H9 (cell line): ENCODE measurements around the gene HNRNPH2. TPM values are rescaled to one million over a fixed set of nuclear protein-coding genes. Genes with fewer than 3 reads are reported as not detected.

ENCODE experiments used
- DNase-seq: peaks from one replicate; pipeline ENCODE4 v3.0.0-alpha.2; 2017
- H2AFZ ChIP-seq: one replicate; pipeline ENCODE4 v1.6.1; 2013; ENCODE audit warnings: mild to moderate bottlenecking, low read length, control low read depth, moderate library complexity
- H2AK5ac ChIP-seq: 2 replicates; pipeline ENCODE4 v1.6.1; 2013; ENCODE audit warnings: low read length, control low read depth, mixed read lengths; ENCODE audit not compliant: insufficient read length
- H2BK120ac ChIP-seq: one replicate; pipeline ENCODE4 v1.6.1; 2013; ENCODE audit warnings: low read depth, mild to moderate bottlenecking, low read length, control low read depth, inconsistent platforms; ENCODE audit not compliant: poor library complexity, severe bottlenecking
- H2BK12ac ChIP-seq: 2 replicates; pipeline ENCODE4 v1.6.1; 2013; ENCODE audit warnings: low read length, control low read depth, mixed read lengths, low read depth; ENCODE audit not compliant: insufficient read length
- H2BK15ac ChIP-seq: 2 replicates; pipeline ENCODE4 v1.6.1; 2013; ENCODE audit warnings: low read depth, low read length, control low read depth
- H2BK20ac ChIP-seq: one replicate; pipeline ENCODE4 v1.6.1; 2013; ENCODE audit warnings: low read depth, mild to moderate bottlenecking, low read length, control low read depth, inconsistent platforms; ENCODE audit not compliant: poor library complexity, severe bottlenecking
- H2BK5ac ChIP-seq: 2 replicates; pipeline ENCODE4 v1.6.1; 2013; ENCODE audit warnings: low read length, control low read depth, mixed read lengths; ENCODE audit not compliant: insufficient read length
- H3K14ac ChIP-seq: 2 replicates; pipeline ENCODE4 v1.6.1; 2013; ENCODE audit warnings: low read length, control low read depth; ENCODE audit not compliant: insufficient read depth
- H3K18ac ChIP-seq: 2 replicates; pipeline ENCODE4 v1.6.1; 2013; ENCODE audit warnings: low read depth, mild to moderate bottlenecking, mixed read lengths, low read length, control low read depth; ENCODE audit not compliant: insufficient read length
- H3K23ac ChIP-seq: 2 replicates; pipeline ENCODE4 v1.6.1; 2013; ENCODE audit warnings: low read length, control low read depth, mixed read lengths, low read depth; ENCODE audit not compliant: insufficient read length
- H3K23me2 ChIP-seq: 2 replicates; pipeline ENCODE4 v1.6.1; 2013; ENCODE audit warnings: low read depth, mild to moderate bottlenecking, mixed read lengths, low read length, control low read depth; ENCODE audit not compliant: insufficient read length, poor library complexity, severe bottlenecking
- H3K27ac ChIP-seq: 2 replicates; pipeline ENCODE4 v1.5.1; 2013; ENCODE audit warnings: low read length, control low read depth, mixed read lengths, low read depth; ENCODE audit not compliant: insufficient read length
- H3K27me3 ChIP-seq: 2 replicates; pipeline ENCODE4 v1.6.1; 2013; ENCODE audit warnings: low read length, control low read depth, inconsistent platforms; ENCODE audit not compliant: insufficient read depth
- H3K4ac ChIP-seq: 2 replicates; pipeline ENCODE4 v1.6.1; 2013; ENCODE audit warnings: low read depth, mild to moderate bottlenecking, control low read depth, inconsistent platforms, low read length, moderate library complexity
- H3K4me1 ChIP-seq: 2 replicates; pipeline ENCODE4 v1.6.1; 2013; ENCODE audit warnings: low read length, control low read depth, inconsistent platforms; ENCODE audit not compliant: insufficient read depth
- H3K4me2 ChIP-seq: 2 replicates; pipeline ENCODE4 v1.6.1; 2013; ENCODE audit warnings: low read length, control low read depth, mixed read lengths; ENCODE audit not compliant: insufficient read length, insufficient read depth
- H3K56ac ChIP-seq: 2 replicates; pipeline ENCODE4 v1.6.1; 2013; ENCODE audit warnings: low read depth, mild to moderate bottlenecking, mixed read lengths, low read length, control low read depth; ENCODE audit not compliant: insufficient read length
- H3K79me1 ChIP-seq: 2 replicates; pipeline ENCODE4 v1.6.1; 2013; ENCODE audit warnings: low read depth, mild to moderate bottlenecking, moderate library complexity, low read length, control low read depth, inconsistent platforms; ENCODE audit not compliant: insufficient read depth, poor library complexity, severe bottlenecking
- H3K79me2 ChIP-seq: 2 replicates; pipeline ENCODE4 v1.6.1; 2013; ENCODE audit warnings: low read length, control low read depth, inconsistent platforms; ENCODE audit not compliant: insufficient read depth
- H3K9ac ChIP-seq: 2 replicates; pipeline ENCODE4 v1.6.1; 2013; ENCODE audit warnings: low read length, control low read depth, mixed read lengths; ENCODE audit not compliant: insufficient read length; ENCODE audit errors: extremely low read depth
- H3K9me3 ChIP-seq: one replicate; pipeline ENCODE4 v1.6.1; 2013; ENCODE audit warnings: low read depth, low read length, inconsistent platforms; ENCODE audit not compliant: control insufficient read depth
- H3T11ph ChIP-seq: one replicate; pipeline ENCODE4 v1.6.1; 2013; ENCODE audit warnings: mild to moderate bottlenecking, low read length, control low read depth, inconsistent platforms
- H4K20me1 ChIP-seq: one replicate; pipeline ENCODE4 v1.6.1; 2013; ENCODE audit not compliant: control insufficient read depth, insufficient read length, insufficient read depth
- H4K5ac ChIP-seq: 2 replicates; pipeline ENCODE4 v1.6.1; 2013; ENCODE audit warnings: low read depth, mild to moderate bottlenecking, mixed read lengths, low read length, control low read depth; ENCODE audit not compliant: insufficient read length
- H4K8ac ChIP-seq: replicated peaks from 2 replicates; pipeline ENCODE4 v1.6.1; 2013; ENCODE audit warnings: low read length, control low read depth, mixed read lengths, low read depth; ENCODE audit not compliant: insufficient read length
- H4K91ac ChIP-seq: 2 replicates; pipeline ENCODE4 v1.6.1; 2013; ENCODE audit warnings: low read depth, mild to moderate bottlenecking, moderate library complexity, mixed read lengths, low read length, control low read depth; ENCODE audit not compliant: insufficient read length
- H3K27ac Mint-ChIP-seq, 3 experiments: 2 replicates in 2 of 3; 3 replicates in 1 of 3; pipeline ENCODE4 v1.8.0; 2020 to 2021; ENCODE audit warnings: mixed read lengths in 3 of 3, mild to moderate bottlenecking in 1 of 3, moderate library complexity in 1 of 3
- H3K27me3 Mint-ChIP-seq: 2 replicates; pipeline ENCODE4 v1.8.0; 2021; ENCODE audit warnings: low read depth, mild to moderate bottlenecking, moderate library complexity, mixed read lengths
- H3K36me3 Mint-ChIP-seq, 3 experiments: 2 replicates in 2 of 3; 3 replicates in 1 of 3; pipeline ENCODE4 v1.8.0; 2020 to 2021; ENCODE audit warnings: low read depth in 3 of 3, mixed read lengths in 3 of 3; ENCODE audit not compliant: insufficient read depth in 1 of 3
- H3K4me1 Mint-ChIP-seq, 2 experiments: 2 replicates each; pipeline ENCODE4 v1.8.0; 2020; ENCODE audit warnings: mixed read lengths in 2 of 2
- H3K4me3 Mint-ChIP-seq, 2 experiments: 2 replicates in 1 of 2; 3 replicates in 1 of 2; pipeline ENCODE4 v1.8.0; 2020 to 2021; ENCODE audit warnings: mild to moderate bottlenecking in 2 of 2, mixed read lengths in 2 of 2, moderate library complexity in 1 of 2
- H3K9me3 Mint-ChIP-seq, 2 experiments: 2 replicates in 1 of 2; 3 replicates in 1 of 2; pipeline ENCODE4 v1.8.0; 2020; ENCODE audit warnings: mild to moderate bottlenecking in 2 of 2, mixed read lengths in 2 of 2, moderate library complexity in 1 of 2
- CTCF ChIP-seq: fragments of 200-600 bp; sonication (generic); conservative IDR thresholded peaks from 3 replicates; pipeline ENCODE4 v1.8.0; 2021; ENCODE audit warnings: antibody characterized with exemption, mild to moderate bottlenecking
- whole genome bisulfite sequencing: extraction: QIAGEN DNeasy Blood & Tissue Kit; methylation state at CpG from one replicate; pipeline ENCODE4 v1.1.7; 2013; ENCODE audit warnings: missing lambda C conversion rate, low lambda C conversion rate, mixed read lengths; ENCODE audit not compliant: insufficient read length; ENCODE audit errors: extremely low coverage; 5-methylcytosine and 5-hydroxymethylcytosine counted together
- total RNA-seq: library from RNA; stranded (reverse); gene quantifications from 2 replicates; pipeline ENCODE4 v1.2.1, GENCODE V29; 2021

The HNRNPH2 gene
- total RNA-seq, 1 experiment from 2014 or later: 60.2 TPM

DNA sequence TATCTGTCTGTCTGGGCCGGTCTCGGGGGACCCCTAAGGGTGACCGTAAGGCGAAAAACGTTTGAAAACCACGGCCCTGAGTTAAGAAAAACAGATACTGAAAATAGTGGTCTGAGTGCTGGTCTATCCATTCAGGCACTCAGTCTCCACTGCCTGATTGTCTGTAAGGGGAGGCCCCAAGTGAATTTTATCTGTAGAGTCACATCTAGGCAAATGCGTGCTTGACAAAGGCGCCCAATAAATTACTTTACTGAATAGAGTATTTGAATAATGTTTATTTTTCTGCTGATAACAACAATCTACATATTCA, 465 bp downstream of the HNRNPH2 start:
- WGBS: no CpG with 5 or more reads among the region's 8 CpGs
- Histone ChIP-seq H3K9me3 (peaks cover 17% of the 10 kb centered on the region), H3K9ac (peak overlapping the region; percentile 95), H3K23ac (no peak overlapping the region), H4K91ac (no peak overlapping the region), H2BK5ac (no peak overlapping the region), H3K4me1 (no peaks in the 10 kb centered on the region), H4K20me1 (no peaks in the 10 kb centered on the region), H3K27ac (peak overlapping the region; percentile 54), H4K8ac (no peak overlapping the region), H3K27me3 (no peaks in the 10 kb centered on the region), H2AFZ (no peak overlapping the region), H3K4me2 (peak overlapping the region; percentile 59), H2BK12ac (no peak overlapping the region), H3K79me1 (no peaks in the 10 kb centered on the region), H4K5ac (no peak overlapping the region), H3K18ac (peak overlapping the region; percentile 66), H3K79me2 (peaks cover 7% of the 10 kb centered on the region; the same call in 1 of the 2 replicates), H3T11ph (no peak overlapping the region), H3K23me2 (peaks cover 4% of the 10 kb centered on the region), H3K56ac (no peak overlapping the region), H2BK120ac (no peak overlapping the region), H3K14ac (peak overlapping the region; percentile 96; the same call in 1 of the 2 replicates), H2BK20ac (no peak overlapping the region), H3K4ac (no peak overlapping the region), H2BK15ac (no peak overlapping the region), H2AK5ac (no peak overlapping the region)
- Mint-ChIP-seq H3K27ac (peak overlapping the region; percentile 94 to 99 (median 98)), H3K4me3 (peak overlapping the region; percentile 92 to 95), H3K27me3 (peaks cover 1% of the 10 kb centered on the region; the same call in 1 of the 2 replicates), H3K4me1 (peaks cover 5 to 11% of the 10 kb centered on the region in 2 experiments; a peak in 3 of 4 replicates), H3K36me3 (peaks cover 20 to 34% (median 25%) of the 10 kb centered on the region in 3 experiments), H3K9me3 (peaks cover 59 to 68% of the 10 kb centered on the region in 2 experiments)
- TF ChIP-seq CTCF: no peak
- DNase-seq: no peak
